HL-60 (cell line): ENCODE measurements around the gene FOCAD.

Experiments
- DNase-seq, 2 experiments: peaks; one replicate each; pipeline ENCODE4 v3.0.0-alpha.2; 2010 to 2020; ENCODE audit warnings: low read depth in 1 of 2, low spot score in 1 of 2
- H3K27ac ChIP-seq: fragments of 250-450 bp; sonication (Bioruptor Pico); replicated peaks from 2 replicates; pipeline ENCODE4 v1.5.1; 2020; ENCODE audit warnings: mild to moderate bottlenecking, moderate library complexity
- H3K27me3 ChIP-seq: fragments of 250-450 bp; sonication (Bioruptor Pico); 2 replicates; pipeline ENCODE4 v1.5.1; 2021; ENCODE audit warnings: mild to moderate bottlenecking, moderate library complexity; ENCODE audit not compliant: insufficient read depth, poor library complexity, severe bottlenecking
- H3K4me3 ChIP-seq: replicated peaks from 2 replicates; pipeline ENCODE4 v1.5.1; 2011; ENCODE audit warnings: mild to moderate bottlenecking, control low read depth, low read length; ENCODE audit not compliant: insufficient read depth
- CTCF ChIP-seq: IDR thresholded peaks from one replicate; pipeline ENCODE4 v1.5.1; 2011; ENCODE audit warnings: low read length, control low read depth, inconsistent platforms; ENCODE audit not compliant: insufficient read depth
- GABPA ChIP-seq: IDR thresholded peaks from 2 replicates; pipeline ENCODE4 v1.6.1; 2012; ENCODE audit warnings: low read depth
- POLR2AphosphoS5 ChIP-seq: IDR thresholded peaks from 2 replicates; pipeline ENCODE4 v1.6.1; 2012; ENCODE audit warnings: low read depth
- REST ChIP-seq: IDR thresholded peaks from 2 replicates; pipeline ENCODE4 v1.6.1; 2012; ENCODE audit warnings: low read depth; ENCODE audit not compliant: insufficient replicate concordance
- SPI1 ChIP-seq: IDR thresholded peaks from 2 replicates; pipeline ENCODE4 v1.6.1; 2012; ENCODE audit warnings: low read depth, mild to moderate bottlenecking, borderline replicate concordance

Gene FOCAD

GRCh38 chr9:20997503-20998076 lies 313.5 kb downstream of the FOCAD start:
- DNase-seq, result peak; percentile 5 to 11
- no peak overlapping the region for H3K4me3 ChIP-seq
- TF ChIP-seq SPI1, result peak; percentile 80
- no peak for TF ChIP-seq REST
- no peak for TF ChIP-seq GABPA
- TF ChIP-seq POLR2AphosphoS5, result no peak
- H3K27ac ChIP-seq, result no peak overlapping the region
- no peaks in the 10 kb centered on the region for H3K27me3 ChIP-seq

- no peak for DNase-seq
- TF ChIP-seq POLR2AphosphoS5 (no peak), SPI1 (no peak), GABPA (no peak), CTCF (no peak), REST (no peak)
- no peaks in the 10 kb centered on the region for H3K27me3 ChIP-seq
- no peak overlapping the region for H3K27ac ChIP-seq
- no peak overlapping the region for H3K4me3 ChIP-seq
Measured at GRCh38 chr9:21001581-21001980, 317.5 kb downstream of the FOCAD start.

- no peak for DNase-seq
- no peaks in the 10 kb centered on the region for H3K27me3 ChIP-seq
- H3K4me3 ChIP-seq, result no peak overlapping the region
- H3K27ac ChIP-seq, result no peak overlapping the region
- TF ChIP-seq SPI1, result no peak
- TF ChIP-seq POLR2AphosphoS5, result no peak
- no peak for TF ChIP-seq GABPA
- no peak for TF ChIP-seq CTCF
- no peak for TF ChIP-seq REST
Measured at GRCh38 chr9:21002040-21002439, 318.0 kb downstream of the FOCAD start.
